Measurements from ENCODE around the gene POFUT2. TPM values are rescaled to one million over a fixed set of nuclear protein-coding genes. Genes with fewer than 3 reads are reported as not detected.

Gene POFUT2
- polyA plus RNA-seq, 1 experiment: 38.5 TPM

DNA sequence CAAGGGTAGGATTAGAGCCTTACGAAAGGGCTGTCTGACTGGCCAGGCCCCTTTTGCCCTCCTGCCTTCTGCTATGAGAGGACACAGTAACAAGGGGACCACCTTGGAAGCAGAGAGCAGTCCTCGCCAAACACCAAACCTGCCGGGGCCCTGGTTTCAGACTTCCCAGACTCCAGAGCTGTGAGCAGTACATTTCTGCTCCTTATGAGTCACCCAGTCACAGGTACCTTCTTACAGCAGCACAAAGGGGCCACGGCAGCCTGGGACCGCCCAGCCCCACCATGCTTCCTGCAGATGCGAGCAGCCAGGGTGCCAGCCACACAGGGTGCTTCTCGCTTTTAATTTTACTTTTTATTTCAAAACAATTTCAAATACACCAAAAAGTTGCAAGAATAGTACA is 17.2 kb upstream of the POFUT2 start:
- TF ChIP-seq, protein P1, sequence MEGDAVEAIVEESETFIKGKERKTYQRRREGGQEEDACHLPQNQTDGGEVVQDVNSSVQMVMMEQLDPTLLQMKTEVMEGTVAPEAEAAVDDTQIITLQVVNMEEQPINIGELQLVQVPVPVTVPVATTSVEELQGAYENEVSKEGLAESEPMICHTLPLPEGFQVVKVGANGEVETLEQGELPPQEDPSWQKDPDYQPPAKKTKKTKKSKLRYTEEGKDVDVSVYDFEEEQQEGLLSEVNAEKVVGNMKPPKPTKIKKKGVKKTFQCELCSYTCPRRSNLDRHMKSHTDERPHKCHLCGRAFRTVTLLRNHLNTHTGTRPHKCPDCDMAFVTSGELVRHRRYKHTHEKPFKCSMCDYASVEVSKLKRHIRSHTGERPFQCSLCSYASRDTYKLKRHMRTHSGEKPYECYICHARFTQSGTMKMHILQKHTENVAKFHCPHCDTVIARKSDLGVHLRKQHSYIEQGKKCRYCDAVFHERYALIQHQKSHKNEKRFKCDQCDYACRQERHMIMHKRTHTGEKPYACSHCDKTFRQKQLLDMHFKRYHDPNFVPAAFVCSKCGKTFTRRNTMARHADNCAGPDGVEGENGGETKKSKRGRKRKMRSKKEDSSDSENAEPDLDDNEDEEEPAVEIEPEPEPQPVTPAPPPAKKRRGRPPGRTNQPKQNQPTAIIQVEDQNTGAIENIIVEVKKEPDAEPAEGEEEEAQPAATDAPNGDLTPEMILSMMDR (IDR thresholded peaks at IDR 0.05; ENCODE audit: insufficient read depth, low read depth, low read length): no peak
- DNase-seq (ENCODE audit: low read depth): no peak
- no peaks in the 10 kb centered on the region for H3K27me3 ChIP-seq (ENCODE audit: control insufficient read depth, insufficient read depth, low read length)
- H3K36me3 ChIP-seq (ENCODE audit: control insufficient read depth, insufficient read depth, low read length): no peaks in the 10 kb centered on the region
- H3K4me3 ChIP-seq (ENCODE audit: low read depth, low read length): no peak overlapping the region
- POLR2A ChIA-PET: no interaction called here
- CTCF ChIA-PET: no interaction called here

DNA sequence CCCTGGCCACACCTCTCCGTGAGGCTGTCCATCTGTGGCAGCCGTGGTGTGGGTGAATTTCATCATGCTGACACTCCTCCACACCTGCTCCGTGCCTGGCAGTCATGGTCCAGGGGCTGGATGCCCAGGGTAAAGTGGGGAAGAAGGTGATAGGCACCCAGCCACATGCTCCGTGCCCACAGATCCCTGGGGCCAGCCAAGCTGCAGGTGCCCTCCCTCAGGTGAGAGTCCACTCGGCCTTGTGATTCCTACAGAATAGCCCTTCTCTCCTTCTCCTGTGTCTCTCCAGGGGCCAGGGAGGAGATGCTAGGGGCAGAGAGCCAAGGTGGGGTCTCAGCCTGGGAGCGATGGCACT is 16.8 kb upstream of the POFUT2 start:
- CTCF ChIA-PET: no interaction called here

DNA sequence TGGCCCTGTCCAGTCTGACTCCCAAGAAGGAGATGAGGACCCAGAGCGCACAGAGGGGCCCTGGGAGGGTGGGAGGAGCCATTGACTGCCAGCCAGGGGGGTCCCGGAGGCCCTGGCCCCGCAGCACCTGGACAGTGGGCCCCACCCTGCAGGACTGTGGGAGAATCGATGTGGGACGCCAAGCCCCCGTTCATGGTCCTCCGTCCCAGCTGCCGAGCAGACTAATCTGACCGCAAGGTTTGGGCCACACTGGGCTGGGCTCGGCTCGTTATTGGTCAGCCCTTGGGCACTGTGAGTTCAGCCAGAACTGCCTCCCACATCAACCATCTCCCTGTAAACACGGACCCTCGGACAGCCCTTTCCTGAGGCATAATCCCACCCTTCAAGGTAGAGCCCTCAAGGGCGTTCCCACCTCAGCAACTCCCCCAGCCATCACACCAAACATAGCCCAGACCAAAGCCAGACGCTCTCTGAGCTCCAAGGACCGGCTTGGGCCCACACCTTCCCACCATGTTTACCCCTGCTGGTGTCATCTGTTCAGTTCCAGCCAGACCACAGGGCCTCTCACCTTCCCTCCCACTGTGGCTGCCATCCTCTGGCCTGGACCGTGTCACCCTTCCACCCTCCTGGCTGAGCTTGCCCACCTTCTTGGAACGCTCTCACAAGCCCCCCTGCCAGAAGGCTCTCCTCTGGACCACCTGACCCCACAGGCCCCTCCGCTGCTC is 16.2 kb upstream of the POFUT2 start:
- Histone ChIP-seq H3K27me3 (ENCODE audit: control insufficient read depth, insufficient read depth, low read length) (no peaks in the 10 kb centered on the region), H3K4me3 (ENCODE audit: low read depth, low read length) (no peak overlapping the region), H3K36me3 (ENCODE audit: control insufficient read depth, insufficient read depth, low read length) (no peaks in the 10 kb centered on the region)
- POLR2A ChIA-PET: no interaction called here
- DNase-seq (ENCODE audit: low read depth): no peak
- CTCF ChIA-PET: interaction anchor here (1.9 kb wide), 1 partner anchor 136 kb away, joined by 4 read pairs; no protein-coding TSS in a partner anchor
- TF ChIP-seq, protein P1 (IDR thresholded peaks at IDR 0.05; ENCODE audit: insufficient read depth, low read depth, low read length): no peak

More for the DNA sequence above, 16.8 kb upstream of the POFUT2 start:
- POLR2A ChIA-PET: no interaction called here
- TF ChIP-seq, protein P1 (IDR thresholded peaks at IDR 0.05; ENCODE audit: insufficient read depth, low read depth, low read length): no peak
- no peaks in the 10 kb centered on the region for H3K36me3 ChIP-seq (ENCODE audit: control insufficient read depth, insufficient read depth, low read length)
- H3K27me3 ChIP-seq (ENCODE audit: control insufficient read depth, insufficient read depth, low read length): no peaks in the 10 kb centered on the region
- no peak overlapping the region for H3K4me3 ChIP-seq (ENCODE audit: low read depth, low read length)
- DNase-seq (ENCODE audit: low read depth): no peak

DNA sequence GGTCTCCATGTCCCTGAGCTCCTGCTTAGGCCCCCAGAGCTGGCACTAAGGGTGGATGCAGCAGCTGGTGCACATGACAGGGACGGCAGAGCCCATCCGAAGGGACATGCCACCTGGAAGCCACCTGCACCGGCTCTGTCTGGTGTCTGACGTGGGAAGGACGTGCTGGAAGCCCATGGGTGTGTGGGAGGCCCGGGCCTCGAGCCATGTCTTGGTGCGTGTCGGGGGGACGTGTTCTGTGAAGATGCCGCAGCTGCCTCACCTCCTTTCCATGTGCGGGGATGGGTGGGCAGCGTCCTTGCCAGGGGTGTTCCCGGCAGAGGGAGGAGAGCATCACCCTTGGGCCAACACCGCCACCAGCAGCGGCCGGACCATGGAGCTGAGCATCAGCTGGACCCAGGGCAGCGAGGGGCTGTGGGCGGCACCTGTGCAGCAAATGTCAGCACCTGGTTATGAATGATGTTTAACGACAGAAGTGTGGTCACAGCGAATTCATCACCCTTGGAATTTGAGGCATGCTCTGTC is 15.5 kb upstream of the POFUT2 start:
- no peak overlapping the region for H3K4me3 ChIP-seq (ENCODE audit: low read depth, low read length)
- H3K27me3 ChIP-seq (ENCODE audit: control insufficient read depth, insufficient read depth, low read length): no peaks in the 10 kb centered on the region
- ChIA-PET POLR2A (no interaction called here), CTCF (interaction anchor here (1.9 kb wide), 1 partner anchor 136 kb away, joined by 4 read pairs; no protein-coding TSS in a partner anchor)
- no peaks in the 10 kb centered on the region for H3K36me3 ChIP-seq (ENCODE audit: control insufficient read depth, insufficient read depth, low read length)
- TF ChIP-seq, protein P1 (IDR thresholded peaks at IDR 0.05; ENCODE audit: insufficient read depth, low read depth, low read length): no peak
- DNase-seq (ENCODE audit: low read depth): no peak

DNA sequence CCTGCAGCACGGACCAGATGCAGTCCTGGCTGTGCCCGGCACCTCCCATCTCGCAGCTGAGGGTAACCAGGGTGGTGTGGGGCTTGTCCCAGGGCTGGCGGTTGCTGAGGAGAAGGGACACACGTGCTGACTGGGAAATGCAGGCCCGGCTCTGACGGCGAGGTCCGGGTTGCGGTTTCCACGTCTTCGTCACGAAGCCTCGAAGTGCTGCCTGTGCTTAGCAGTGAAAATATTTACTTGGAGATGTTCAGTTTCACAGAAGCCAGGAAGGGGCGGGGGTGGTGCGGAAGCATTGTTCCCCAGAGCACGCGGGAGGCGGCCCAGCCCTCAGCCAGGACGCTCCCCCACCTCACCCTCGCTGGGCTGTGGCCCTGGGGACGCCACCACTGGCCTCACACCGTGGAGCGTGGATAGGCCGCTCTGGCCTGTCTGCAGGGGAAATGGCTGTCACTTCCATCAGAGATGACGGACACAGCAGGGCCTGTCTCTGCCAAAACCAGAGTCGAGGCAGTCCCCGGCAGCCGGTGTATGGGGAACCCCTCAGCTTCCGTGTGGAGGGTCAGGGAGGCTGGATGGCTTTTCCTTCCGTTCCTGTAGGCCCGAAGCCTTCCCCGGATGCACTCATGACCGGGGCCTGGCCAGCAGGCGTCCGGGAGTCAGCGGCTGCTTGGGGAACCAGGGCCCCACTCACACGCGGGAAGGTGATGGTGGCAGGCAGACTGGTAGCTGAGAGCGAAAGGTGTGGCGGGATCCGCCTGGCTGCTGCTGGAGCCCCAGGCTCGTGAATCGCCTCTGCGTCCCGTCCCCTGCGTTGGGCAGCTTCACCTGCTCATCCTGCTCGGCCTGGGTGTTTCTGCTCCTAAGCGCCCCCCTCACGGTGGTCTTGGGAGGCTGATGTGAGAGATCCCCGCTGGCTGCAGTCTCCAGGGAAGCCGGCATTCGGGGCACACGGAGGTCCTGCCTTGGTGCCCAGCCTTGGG is 14.7 kb upstream of the POFUT2 start:
- Histone ChIP-seq H3K36me3 (ENCODE audit: control insufficient read depth, insufficient read depth, low read length) (no peaks in the 10 kb centered on the region), H3K4me3 (ENCODE audit: low read depth, low read length) (no peak overlapping the region), H3K27me3 (ENCODE audit: control insufficient read depth, insufficient read depth, low read length) (no peaks in the 10 kb centered on the region)
- DNase-seq (ENCODE audit: low read depth): no peak
- TF ChIP-seq, protein P1 (IDR thresholded peaks at IDR 0.05; ENCODE audit: insufficient read depth, low read depth, low read length): no peak
- CTCF ChIA-PET: interaction anchor here (1.9 kb wide), 1 partner anchor 137 kb away, joined by 4 read pairs; no protein-coding TSS in a partner anchor
- POLR2A ChIA-PET: no interaction called here
